Heart left ventricle (tissue), 13 donors: ENCODE measurements around the gene ATPAF1.

ENCODE experiments used
- CTCF ChIP-seq, 12 donors: fragments of 200-600 bp; sonication (generic) in 4 of 12; IDR thresholded peaks; one replicate each; pipeline versions ENCODE4 v1.5.0 to v1.8.0; 2018 to 2022; ENCODE audit warnings: antibody characterized with exemption in 12 of 12, mild to moderate bottlenecking in 5 of 12
- POLR2A ChIP-seq, 2 donors: fragments of 450-650 bp; IDR thresholded peaks; one replicate each; pipeline ENCODE4 v1.6.1; 2017; ENCODE audit warnings: antibody characterized with exemption in 2 of 2, mild to moderate bottlenecking in 2 of 2, moderate library complexity in 2 of 2
- donor health status: ischemic (EF 13 %, LVEDD 7.1; RV severe dilation, severe dysfunction).
- donor health status: DM: no; HTN: yes; CAD: no.
- donor health status: DM: no; HTN: no; CAD: no.
- donor health status: ischemic (EF 25% LVEDD 6.9; RV normal size, moderate dysfunction).
- donor health status: ischemic (EF 25% LVEDD 5.7; RV mildly dilated, moderate dysfunction).
- donor health status: ischemic (EF 35%, LVEDD 5.7; RV mildly dilated, moderate dysfunction).
- donor health status: nonischemic (EF 11% LVEDD 7.7; RV severe dilation, severe dysfunction).
- donor health status: DM: yes; HTN: yes; CAD: no.
- donor health status: PGD.
- donor health status: ischemic (EF 29% LVEDD 5.4; RV normal size, mild dysfunction).
- donor health status: nonischemic (EF 23%, LVEDD 6.1; RV moderate dilation, normal function).

- TF ChIP-seq CTCF (IDR thresholded peaks at IDR 0.05): no peak
- no peak for TF ChIP-seq POLR2A (IDR thresholded peaks at IDR 0.05)
Measured at GRCh38 chr1:46607345-46608130, 60.6 kb downstream of the ATPAF1 start.
